GM12878 (cell line): ENCODE results near the gene SEMA4D.

Experiments
- FOS ChIP-seq: IDR thresholded peaks from 3 replicates; pipeline ENCODE4 v1.6.1; 2011; ENCODE audit warnings: borderline replicate concordance; ENCODE audit not compliant: insufficient read length; ENCODE audit errors: extremely low read depth
- POLR2A ChIP-seq: IDR thresholded peaks from 2 replicates; pipeline ENCODE4 v1.6.1; 2011; ENCODE audit warnings: low read depth, mild to moderate bottlenecking, low read length
- SUPT20H ChIP-seq: IDR thresholded peaks from 2 replicates; pipeline ENCODE4 v1.6.1; 2011; ENCODE audit warnings: low read depth, mild to moderate bottlenecking, low read length, moderate library complexity, borderline replicate concordance; ENCODE audit not compliant: control insufficient read depth

DNA sequence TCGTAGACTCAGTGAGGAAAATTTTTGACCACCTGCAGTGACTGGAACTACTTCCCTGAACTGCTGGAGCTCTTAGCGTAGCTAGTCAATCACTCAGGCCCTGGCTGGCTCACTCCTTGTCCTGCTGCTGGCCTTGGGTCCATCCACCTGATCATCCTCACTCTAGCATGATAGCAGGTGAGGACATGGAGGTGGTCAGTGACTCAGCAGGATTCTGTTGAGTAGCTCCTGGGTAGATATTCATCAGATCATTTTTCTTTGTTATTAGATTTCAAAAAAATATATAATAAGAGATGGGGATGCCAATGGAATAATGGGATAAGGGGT is 25.0 kb upstream of the SEMA4D start:
- no peak for TF ChIP-seq FOS
- no peak for TF ChIP-seq POLR2A
- TF ChIP-seq SUPT20H, result no peak
